Cardiac fibroblast (primary cell): ENCODE data around the gene ZNF597.

Experiments used
- DNase-seq, 2 donors: peaks; one replicate each; pipeline versions ENCODE4 v3.0.0 to v3.0.0-alpha.2; 2010; ENCODE audit warnings: low read depth in 2 of 2
- H3K4me3 ChIP-seq, 2 donors: replicated peaks in 1 of 2; 1 replicate in 1 of 2; 2 replicates in 1 of 2; pipeline ENCODE4 v1.5.1; 2011; ENCODE audit warnings: low read depth in 2 of 2, low read length in 2 of 2, mild to moderate bottlenecking in 2 of 2, moderate library complexity in 1 of 2
- TF ChIP-seq, protein P1 (sequence below): IDR thresholded peaks from one replicate; pipeline ENCODE4 v1.5.1; 2011; ENCODE audit warnings: low read depth, mild to moderate bottlenecking, low read length, inconsistent platforms

The ZNF597 gene, protein sequence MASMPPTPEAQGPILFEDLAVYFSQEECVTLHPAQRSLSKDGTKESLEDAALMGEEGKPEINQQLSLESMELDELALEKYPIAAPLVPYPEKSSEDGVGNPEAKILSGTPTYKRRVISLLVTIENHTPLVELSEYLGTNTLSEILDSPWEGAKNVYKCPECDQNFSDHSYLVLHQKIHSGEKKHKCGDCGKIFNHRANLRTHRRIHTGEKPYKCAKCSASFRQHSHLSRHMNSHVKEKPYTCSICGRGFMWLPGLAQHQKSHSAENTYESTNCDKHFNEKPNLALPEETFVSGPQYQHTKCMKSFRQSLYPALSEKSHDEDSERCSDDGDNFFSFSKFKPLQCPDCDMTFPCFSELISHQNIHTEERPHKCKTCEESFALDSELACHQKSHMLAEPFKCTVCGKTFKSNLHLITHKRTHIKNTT

DNA sequence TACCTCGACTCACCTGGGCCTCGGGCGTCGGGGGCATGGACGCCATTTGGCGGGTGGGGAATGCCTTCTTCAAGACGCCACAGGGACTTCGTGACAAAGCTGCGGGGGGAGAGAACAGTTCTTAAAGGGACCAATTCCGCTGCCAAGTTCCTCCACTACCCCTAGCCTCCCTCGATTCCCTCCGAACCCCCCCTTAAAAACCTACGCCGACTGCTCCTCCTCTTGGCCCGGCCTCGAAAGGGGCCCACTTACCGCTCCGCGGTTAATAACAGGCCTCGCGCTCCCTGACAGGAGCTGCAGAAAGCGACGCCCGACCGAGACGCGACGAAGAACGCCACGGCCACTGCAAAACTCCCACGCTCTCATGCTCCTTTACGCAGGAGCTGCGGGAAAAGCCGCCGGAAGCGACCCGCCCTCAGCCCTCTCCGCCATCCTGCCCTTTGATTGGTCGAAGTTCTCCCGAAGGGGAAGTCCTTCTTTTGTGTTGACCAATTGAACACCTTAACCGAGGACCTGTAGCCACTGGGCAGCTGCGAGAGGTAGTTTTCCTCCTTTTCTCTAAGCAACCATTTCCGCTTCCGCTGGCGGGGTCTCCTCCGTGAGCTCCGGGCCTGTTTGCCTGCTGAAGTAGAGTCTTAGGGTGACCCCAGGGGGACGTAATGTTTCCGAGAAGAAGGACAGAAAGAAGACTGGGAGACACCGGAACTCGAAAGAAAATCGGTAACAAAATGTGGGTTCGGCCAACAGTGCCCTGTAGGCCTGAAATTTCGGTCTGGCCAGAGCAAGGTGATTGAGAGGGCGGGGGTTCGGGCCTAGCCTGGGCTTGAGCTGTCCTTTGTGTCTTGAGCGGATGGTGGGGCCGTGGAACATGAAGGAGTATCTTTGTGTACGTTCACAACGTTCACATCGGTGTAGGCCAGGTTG, at the start of gene ZNF597, which contains the start of gene NAA60:
Gene ZNF597 (minus strand): TSS at position 397 of the 924 bp plus-strand sequence. CDS start 351 bp downstream, at position 46.
Gene NAA60 (plus strand): TSS at position 573 of the 924 bp plus-strand sequence. CDS start 32,548 bp downstream, outside the sequence.
- DNase-seq: peak; percentile 93 to 95

DNA sequence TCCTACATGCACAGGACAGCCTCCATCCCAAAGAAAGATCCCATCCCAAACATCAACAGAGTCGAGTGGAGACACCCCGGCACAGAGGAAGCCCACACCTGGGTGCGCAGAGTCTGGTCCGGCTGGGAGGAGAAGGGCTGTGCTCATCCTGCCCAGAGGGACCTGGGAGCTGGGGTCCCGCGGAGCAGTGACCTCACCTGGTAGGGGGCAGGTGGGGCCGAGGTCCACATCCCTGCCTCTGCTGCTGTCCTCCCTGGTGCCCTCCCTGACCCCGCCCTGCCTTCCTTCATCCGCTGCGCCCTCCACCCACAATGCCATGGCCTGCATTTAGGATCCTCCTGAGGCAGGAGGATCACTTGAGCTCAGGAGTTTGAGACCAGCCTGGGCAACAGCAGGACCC, 49.1 kb upstream of the ZNF597 start:
- DNase-seq: no peak
- no peak overlapping the region for H3K4me3 ChIP-seq
- TF ChIP-seq, protein P1, sequence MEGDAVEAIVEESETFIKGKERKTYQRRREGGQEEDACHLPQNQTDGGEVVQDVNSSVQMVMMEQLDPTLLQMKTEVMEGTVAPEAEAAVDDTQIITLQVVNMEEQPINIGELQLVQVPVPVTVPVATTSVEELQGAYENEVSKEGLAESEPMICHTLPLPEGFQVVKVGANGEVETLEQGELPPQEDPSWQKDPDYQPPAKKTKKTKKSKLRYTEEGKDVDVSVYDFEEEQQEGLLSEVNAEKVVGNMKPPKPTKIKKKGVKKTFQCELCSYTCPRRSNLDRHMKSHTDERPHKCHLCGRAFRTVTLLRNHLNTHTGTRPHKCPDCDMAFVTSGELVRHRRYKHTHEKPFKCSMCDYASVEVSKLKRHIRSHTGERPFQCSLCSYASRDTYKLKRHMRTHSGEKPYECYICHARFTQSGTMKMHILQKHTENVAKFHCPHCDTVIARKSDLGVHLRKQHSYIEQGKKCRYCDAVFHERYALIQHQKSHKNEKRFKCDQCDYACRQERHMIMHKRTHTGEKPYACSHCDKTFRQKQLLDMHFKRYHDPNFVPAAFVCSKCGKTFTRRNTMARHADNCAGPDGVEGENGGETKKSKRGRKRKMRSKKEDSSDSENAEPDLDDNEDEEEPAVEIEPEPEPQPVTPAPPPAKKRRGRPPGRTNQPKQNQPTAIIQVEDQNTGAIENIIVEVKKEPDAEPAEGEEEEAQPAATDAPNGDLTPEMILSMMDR: no peak

More for the DNA sequence above, at the start of gene ZNF597, which contains the start of gene NAA60:
- TF ChIP-seq, protein P1: no peak
- H3K4me3 ChIP-seq: peak within 1 kb of the TSS; percentile 72

DNA sequence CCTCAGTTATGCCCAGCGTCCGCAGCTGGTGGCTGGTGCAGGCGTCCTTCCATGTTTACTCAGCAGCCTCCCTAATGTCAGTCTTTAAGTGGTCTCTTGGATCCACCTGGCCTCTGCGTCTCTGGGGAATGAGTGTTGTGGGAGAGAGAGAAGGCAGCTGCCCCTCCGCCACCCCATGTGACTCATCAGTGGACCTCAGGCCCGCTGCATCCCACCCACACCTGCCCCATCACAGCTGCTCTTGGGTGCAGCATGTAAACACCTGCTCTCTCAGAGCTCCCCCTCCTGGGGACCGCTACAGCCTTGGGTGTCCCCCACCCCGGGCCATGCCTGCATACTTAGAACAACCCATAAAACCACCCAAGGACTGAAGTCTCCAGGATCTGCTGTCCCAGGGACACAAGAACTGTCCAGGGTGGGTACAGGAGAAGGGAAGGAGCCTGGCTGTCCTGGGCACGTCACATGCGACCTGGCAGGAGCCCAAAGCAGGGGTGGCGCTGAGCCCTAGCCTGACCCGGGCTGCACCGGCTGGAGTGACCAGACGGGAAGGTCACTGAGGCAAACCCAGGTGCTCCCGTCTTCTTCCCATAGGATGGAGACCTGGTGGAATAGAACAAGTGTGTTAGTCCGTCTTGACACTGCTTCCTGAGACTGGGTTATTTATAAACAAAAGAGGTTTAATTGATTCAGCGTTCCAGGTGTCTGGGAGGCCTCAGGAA, 47.8 kb upstream of the ZNF597 start:
- DNase-seq: no peak
- TF ChIP-seq, protein P1: no peak
- no peak overlapping the region for H3K4me3 ChIP-seq

DNA sequence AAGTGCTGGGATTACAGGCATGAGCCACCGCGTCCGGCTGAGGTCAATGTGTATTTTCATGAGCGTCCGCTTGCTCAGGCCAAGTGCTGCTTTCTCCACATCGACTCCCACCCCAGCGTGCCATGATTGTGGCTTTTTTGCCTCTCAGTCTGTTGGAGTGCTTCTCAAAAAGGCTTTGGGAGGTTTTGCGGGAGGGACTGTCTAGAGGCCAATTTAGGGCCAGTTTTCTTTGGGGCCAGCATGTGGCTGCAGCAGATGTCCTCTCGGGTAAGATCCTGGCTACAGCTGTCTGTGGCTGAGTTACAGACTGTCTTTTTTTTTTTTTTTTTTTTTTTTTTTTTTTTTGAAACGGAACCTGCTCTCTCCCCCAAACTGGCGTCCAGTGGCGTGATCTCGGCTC, 45.5 kb upstream of the ZNF597 start:
- DNase-seq: no peak
- no peak overlapping the region for H3K4me3 ChIP-seq
- TF ChIP-seq, protein P1: no peak

DNA sequence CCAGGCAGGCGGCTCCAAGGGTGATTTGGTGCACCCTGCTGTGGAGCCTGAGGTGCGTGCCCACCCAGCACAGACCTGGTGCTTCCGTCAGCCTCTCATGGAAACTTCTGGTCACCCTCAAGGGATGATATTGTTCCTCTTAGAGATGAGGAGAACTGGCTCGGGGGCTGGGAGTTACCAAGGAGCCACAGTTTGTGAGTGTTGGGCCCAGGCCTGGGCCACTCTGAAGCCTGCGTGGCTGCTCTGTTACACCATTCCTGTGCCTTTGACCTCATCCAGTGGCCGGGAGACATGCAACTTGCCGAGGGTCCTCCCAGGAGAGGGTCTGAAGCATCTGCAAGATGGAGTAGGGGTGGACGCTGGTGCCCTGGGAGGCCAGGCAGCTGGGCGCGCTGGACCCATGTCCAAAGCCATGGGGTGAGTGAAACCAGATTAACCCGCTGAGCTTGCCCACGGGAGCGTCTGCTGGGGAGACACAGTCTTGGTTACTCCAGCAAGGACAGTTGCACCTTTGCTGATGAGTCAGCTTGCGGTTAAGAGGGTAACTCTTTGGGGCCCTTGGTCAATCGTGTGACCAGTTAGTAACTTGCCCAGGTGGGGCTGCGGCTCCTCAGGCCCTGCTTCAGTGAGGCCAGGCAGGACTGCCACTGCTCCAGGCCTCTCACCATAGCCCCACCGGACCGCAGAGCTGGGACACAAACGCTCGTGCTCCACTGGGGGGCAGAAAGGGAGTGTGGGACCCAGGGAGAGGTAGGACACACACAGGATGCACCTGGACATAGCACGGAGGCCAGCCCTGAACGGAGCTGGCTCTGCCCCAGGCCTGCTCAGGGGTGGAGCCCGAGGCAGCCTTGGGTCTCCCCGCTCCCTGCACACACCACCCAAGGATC, 44.5 kb upstream of the ZNF597 start:
- TF ChIP-seq, protein P1: no peak
- no peak for DNase-seq
- H3K4me3 ChIP-seq: no peak overlapping the region
